ENCODE measurements around the gene RARB. TPM values are rescaled to one million over a fixed set of nuclear protein-coding genes. Genes with fewer than 3 reads are reported as not detected.

Gene RARB
- total and polyA plus RNA-seq, 2 donors from 2014 or later: 8.3 to 14.7 TPM

DNA sequence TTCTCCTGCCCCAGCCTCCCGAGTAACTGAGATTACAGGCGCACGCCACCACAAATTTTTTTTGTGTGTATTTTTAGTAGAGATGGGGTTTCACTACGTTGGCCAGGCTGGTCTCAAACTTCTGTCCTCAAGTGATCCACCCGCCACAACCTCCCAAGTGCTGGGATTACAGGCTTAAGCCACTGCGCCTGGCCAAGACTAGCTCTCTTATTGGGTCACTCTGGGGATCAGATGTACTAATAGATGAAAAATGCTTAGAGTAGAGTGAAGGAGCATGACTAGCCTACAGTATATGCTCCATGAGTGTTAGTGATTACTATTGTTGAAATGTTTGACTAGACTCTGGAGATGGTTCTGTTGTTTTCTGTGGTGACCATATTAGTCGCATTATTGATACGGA, 21.8 kb downstream of the RARB start:
- no peaks in the 10 kb centered on the region for H3K9me3 ChIP-seq (ENCODE audit: control insufficient read depth in 2 of 3, insufficient read depth in 1 of 3, low read length in 3 of 3)
- TF ChIP-seq, protein P1, sequence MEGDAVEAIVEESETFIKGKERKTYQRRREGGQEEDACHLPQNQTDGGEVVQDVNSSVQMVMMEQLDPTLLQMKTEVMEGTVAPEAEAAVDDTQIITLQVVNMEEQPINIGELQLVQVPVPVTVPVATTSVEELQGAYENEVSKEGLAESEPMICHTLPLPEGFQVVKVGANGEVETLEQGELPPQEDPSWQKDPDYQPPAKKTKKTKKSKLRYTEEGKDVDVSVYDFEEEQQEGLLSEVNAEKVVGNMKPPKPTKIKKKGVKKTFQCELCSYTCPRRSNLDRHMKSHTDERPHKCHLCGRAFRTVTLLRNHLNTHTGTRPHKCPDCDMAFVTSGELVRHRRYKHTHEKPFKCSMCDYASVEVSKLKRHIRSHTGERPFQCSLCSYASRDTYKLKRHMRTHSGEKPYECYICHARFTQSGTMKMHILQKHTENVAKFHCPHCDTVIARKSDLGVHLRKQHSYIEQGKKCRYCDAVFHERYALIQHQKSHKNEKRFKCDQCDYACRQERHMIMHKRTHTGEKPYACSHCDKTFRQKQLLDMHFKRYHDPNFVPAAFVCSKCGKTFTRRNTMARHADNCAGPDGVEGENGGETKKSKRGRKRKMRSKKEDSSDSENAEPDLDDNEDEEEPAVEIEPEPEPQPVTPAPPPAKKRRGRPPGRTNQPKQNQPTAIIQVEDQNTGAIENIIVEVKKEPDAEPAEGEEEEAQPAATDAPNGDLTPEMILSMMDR (IDR thresholded peaks at IDR 0.05; ENCODE audit: borderline replicate concordance, extremely low read depth, insufficient read depth): no peak
- H3K4me1 ChIP-seq (ENCODE audit: control insufficient read depth in 2 of 3, insufficient read depth in 2 of 3, low read depth in 1 of 3, low read length in 3 of 3): peaks cover 6 to 21% (median 15%) of the 10 kb centered on the region in 3 donors
- FAIRE-seq (no peak), DNase-seq (no peak)
- H3K4me3 ChIP-seq (ENCODE audit: low read length in 3 of 3): no peak overlapping the region
- intact Hi-C loops (cut with DNase I): no loop called here
- no peak overlapping the region for H3K27ac ChIP-seq (ENCODE audit: low read depth in 2 of 2, low read length in 2 of 2)
- no peak overlapping the region for H3K9ac ChIP-seq (ENCODE audit: low read length in 3 of 3)
- H3K27me3 ChIP-seq (ENCODE audit: control insufficient read depth, insufficient read depth, low read length): no peaks in the 10 kb centered on the region
- no peaks in the 10 kb centered on the region for H3K36me3 ChIP-seq (ENCODE audit: control insufficient read depth in 2 of 3, insufficient read depth in 3 of 3, low read length in 3 of 3)

DNA sequence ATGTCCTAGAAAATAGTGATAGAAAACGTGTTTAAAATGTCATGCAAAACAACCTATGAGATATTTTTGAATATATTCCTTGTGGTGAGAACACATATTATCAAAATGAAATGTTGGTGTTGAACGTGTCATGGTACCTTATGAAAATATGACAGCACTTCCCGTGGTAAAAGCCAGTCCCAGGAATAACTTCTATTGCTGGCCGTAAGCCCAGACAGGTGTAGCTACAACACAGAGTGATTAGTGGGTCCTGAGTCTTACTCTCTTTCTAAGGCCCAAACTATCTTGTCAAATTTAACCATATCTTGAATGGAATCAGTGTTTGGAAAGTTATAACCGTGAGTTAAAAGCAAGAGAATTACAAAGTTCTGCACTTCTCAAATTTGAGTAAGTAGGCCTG, 24.1 kb downstream of the RARB start:
- TF ChIP-seq, protein P1 (IDR thresholded peaks at IDR 0.05; ENCODE audit: borderline replicate concordance, extremely low read depth, insufficient read depth): no peak
- FAIRE-seq: no peak
- Histone ChIP-seq H3K9me3 (ENCODE audit: control insufficient read depth in 2 of 3, insufficient read depth in 1 of 3, low read length in 3 of 3) (no peaks in the 10 kb centered on the region), H3K27me3 (ENCODE audit: control insufficient read depth, insufficient read depth, low read length) (no peaks in the 10 kb centered on the region), H3K36me3 (ENCODE audit: control insufficient read depth in 2 of 3, insufficient read depth in 3 of 3, low read length in 3 of 3) (no peaks in the 10 kb centered on the region), H3K4me1 (ENCODE audit: control insufficient read depth in 2 of 3, insufficient read depth in 2 of 3, low read depth in 1 of 3, low read length in 3 of 3) (peaks cover 10 to 29% (median 22%) of the 10 kb centered on the region in 3 donors), H3K27ac (ENCODE audit: low read depth in 2 of 2, low read length in 2 of 2) (no peak overlapping the region), H3K9ac (ENCODE audit: low read length in 3 of 3) (no peak overlapping the region), H3K4me3 (ENCODE audit: low read length in 3 of 3) (no peak overlapping the region)
- no peak for DNase-seq
- intact Hi-C loops (cut with DNase I): no loop called here

DNA sequence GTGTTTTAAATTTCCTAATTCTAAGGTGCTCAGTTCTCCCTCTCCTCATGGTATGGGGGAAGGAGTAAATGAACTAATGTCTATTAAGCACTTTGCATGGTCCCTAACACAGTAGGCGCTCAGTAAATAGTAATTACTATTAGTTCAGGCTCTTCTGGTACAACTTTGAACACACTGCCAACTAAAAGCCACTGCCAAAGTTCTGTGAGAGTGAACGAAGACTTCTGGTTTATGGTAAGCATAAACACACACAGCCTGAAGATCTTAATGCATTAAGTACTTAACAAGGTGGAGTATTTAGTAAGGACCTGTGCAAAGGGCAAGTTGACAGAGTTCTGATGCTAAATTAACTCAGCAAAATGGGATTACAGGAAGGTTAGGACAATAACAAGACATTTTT, 24.7 kb downstream of the RARB start:
- FAIRE-seq: no peak
- Histone ChIP-seq H3K9ac (ENCODE audit: low read length in 3 of 3) (no peak overlapping the region), H3K4me3 (ENCODE audit: low read length in 3 of 3) (no peak overlapping the region), H3K4me1 (ENCODE audit: control insufficient read depth in 2 of 3, insufficient read depth in 2 of 3, low read depth in 1 of 3, low read length in 3 of 3) (peaks cover 11 to 33% (median 22%) of the 10 kb centered on the region in 3 donors), H3K27me3 (ENCODE audit: control insufficient read depth, insufficient read depth, low read length) (no peaks in the 10 kb centered on the region), H3K36me3 (ENCODE audit: control insufficient read depth in 2 of 3, insufficient read depth in 3 of 3, low read length in 3 of 3) (no peaks in the 10 kb centered on the region), H3K9me3 (ENCODE audit: control insufficient read depth in 2 of 3, insufficient read depth in 1 of 3, low read length in 3 of 3) (no peaks in the 10 kb centered on the region), H3K27ac (ENCODE audit: low read depth in 2 of 2, low read length in 2 of 2) (no peak overlapping the region)
- TF ChIP-seq, protein P1 (IDR thresholded peaks at IDR 0.05; ENCODE audit: borderline replicate concordance, extremely low read depth, insufficient read depth): no peak
- intact Hi-C loops (cut with DNase I): no loop called here
- DNase-seq: no peak

DNA sequence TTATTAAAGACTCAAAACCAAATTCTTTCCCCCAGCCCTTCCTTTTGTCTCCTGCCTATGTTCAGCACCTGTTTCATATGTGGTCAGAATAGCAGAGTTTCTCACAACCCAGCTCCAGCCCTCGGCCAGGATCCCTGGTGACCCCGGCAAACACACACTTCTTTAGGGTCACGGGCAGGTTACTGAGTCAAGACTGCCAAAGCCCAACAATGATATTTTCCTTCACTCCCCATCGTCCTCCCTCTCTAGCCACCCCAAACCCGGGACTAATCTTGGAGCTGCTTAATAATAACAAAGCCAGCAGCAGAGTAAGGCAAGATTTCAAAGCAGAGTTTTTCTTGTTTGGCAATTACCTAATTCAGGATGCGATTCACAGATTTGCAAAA, 25.5 kb downstream of the RARB start:
- TF ChIP-seq, protein P1 (IDR thresholded peaks at IDR 0.05; ENCODE audit: borderline replicate concordance, extremely low read depth, insufficient read depth): no peak
- FAIRE-seq (no peak), DNase-seq (peak in 1 of 5 donors; percentile 54)
- no peaks in the 10 kb centered on the region for H3K27me3 ChIP-seq (ENCODE audit: control insufficient read depth, insufficient read depth, low read length)
- peaks cover 17 to 34% (median 29%) of the 10 kb centered on the region in 3 donors for H3K4me1 ChIP-seq (ENCODE audit: control insufficient read depth in 2 of 3, insufficient read depth in 2 of 3, low read depth in 1 of 3, low read length in 3 of 3)
- H3K9me3 ChIP-seq (ENCODE audit: control insufficient read depth in 2 of 3, insufficient read depth in 1 of 3, low read length in 3 of 3): no peaks in the 10 kb centered on the region
- peak overlapping the region in 1 of 2 donors; percentile 78 for H3K27ac ChIP-seq (ENCODE audit: low read depth in 2 of 2, low read length in 2 of 2)
- intact Hi-C loops (cut with DNase I): no loop called here
- no peaks in the 10 kb centered on the region for H3K36me3 ChIP-seq (ENCODE audit: control insufficient read depth in 2 of 3, insufficient read depth in 3 of 3, low read length in 3 of 3)
- H3K4me3 ChIP-seq (ENCODE audit: low read length in 3 of 3): no peak overlapping the region
- peak overlapping the region in 1 of 3 donors; percentile 4 for H3K9ac ChIP-seq (ENCODE audit: low read length in 3 of 3)
